ENCODE results near the gene ARHGAP40. TPM values are rescaled to one million over a fixed set of nuclear protein-coding genes. Genes with fewer than 3 reads are reported as not detected.

The ARHGAP40 gene
- total and polyA plus RNA-seq, 2 of the 8 experiments (the other 6 are each of a cell fraction or from before 2014, with no cell fraction given): 0.74 to 1.4 TPM

DNA sequence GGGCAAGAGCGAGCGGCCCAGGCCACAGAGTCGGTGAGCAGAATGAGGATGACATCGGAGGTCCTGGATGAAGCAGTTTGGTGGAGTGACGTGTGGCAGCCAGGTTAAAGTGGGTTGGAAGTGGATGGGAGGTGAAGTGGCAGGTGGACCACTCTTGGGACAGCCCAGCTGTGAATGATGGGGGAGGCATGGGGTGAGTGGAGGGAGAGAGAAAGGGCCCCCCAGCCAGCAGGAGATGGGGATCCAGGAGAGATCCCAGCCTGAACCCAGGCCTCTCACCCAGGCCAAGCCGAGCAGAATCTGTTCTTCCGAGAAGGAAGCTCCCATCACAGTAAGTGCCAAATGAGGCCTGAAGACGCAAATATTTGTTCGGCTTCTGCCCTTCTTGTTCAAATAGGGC, 95.7 kb downstream of the ARHGAP40 start:
- DNase-seq (ENCODE audit: low read depth in 1 of 2, low spot score in 2 of 2) (no peak), FAIRE-seq (no peak)
- H2BK120ac ChIP-seq (replicated peaks; ENCODE audit: low read depth, low read length): no peak overlapping the region
- ChIA-PET POLR2A (ENCODE audit: partially characterized antibody) (interaction anchor here (1.2 kb wide), 1 partner anchor 20 kb away, joined by 3 read pairs; no protein-coding TSS in a partner anchor), CTCF (ENCODE audit: partially characterized antibody) (interaction anchor here (1.2 to 2.3 kb wide), 8 partner anchors 8 to 110 kb away, joined by 3 to 10 read pairs (median 6); partner anchors contain the start of gene SLC32A1)
- H2BK12ac ChIP-seq (ENCODE audit: low read depth, low read length): no peak overlapping the region
- H3K4me3 ChIP-seq (ENCODE audit: extremely low read depth in 1 of 4, insufficient read depth in 2 of 4, low read depth in 3 of 4, low read length in 4 of 4): no peak overlapping the region
- H4K5ac ChIP-seq (ENCODE audit: insufficient read length, low read depth, low read length): no peak overlapping the region
- H2BK5ac ChIP-seq (ENCODE audit: low read depth, low read length): no peak overlapping the region
- H3K9me3 ChIP-seq (ENCODE audit: insufficient read depth in 2 of 2, low read depth in 1 of 2, low read length in 1 of 2): no peaks in the 10 kb centered on the region
- no peak overlapping the region for H3K9ac ChIP-seq (replicated peaks in 1 of 4; ENCODE audit: extremely low read depth in 1 of 4, low read depth in 3 of 4, low read length in 3 of 4)
- H4K20me1 ChIP-seq (replicated peaks in 1 of 2; ENCODE audit: control insufficient read depth in 1 of 2, insufficient read depth in 2 of 2, low read length in 2 of 2): no peaks in the 10 kb centered on the region
- 86% methylated on average over 9 of the region's 9 CpGs; no CpG with 5 or more reads in 1 of the 2 experiments for WGBS, 2 experiments (ENCODE audit: extremely low coverage in 1 of 2, insufficient coverage in 1 of 2, insufficient read length in 1 of 2, insufficient replicate concordance in 2 of 2, low coverage in 1 of 2, low lambda C conversion rate in 2 of 2, missing lambda C conversion rate in 1 of 2)
- H2AK5ac ChIP-seq (ENCODE audit: low read depth, low read length): no peak overlapping the region
- no peak overlapping the region for H4K8ac ChIP-seq (ENCODE audit: extremely low read depth, insufficient read depth, low read length)
- no peaks in the 10 kb centered on the region; a peak in 1 of 7 replicates for H3K27me3 ChIP-seq (replicated peaks in 1 of 4; ENCODE audit: control insufficient read depth in 3 of 4, extremely low read depth in 1 of 4, insufficient read depth in 3 of 4, low read length in 3 of 4)
- H3K79me2 ChIP-seq (ENCODE audit: control insufficient read depth in 1 of 2, insufficient read depth in 2 of 2, low read length in 2 of 2): no peaks in the 10 kb centered on the region
- H3K18ac ChIP-seq (ENCODE audit: extremely low read depth, low read length): no peak overlapping the region
- no peak overlapping the region for H3K56ac ChIP-seq (replicated peaks; ENCODE audit: insufficient read length, low read depth, low read length)
- H2BK15ac ChIP-seq (ENCODE audit: low read length): no peak overlapping the region
- H3K36me3 ChIP-seq (ENCODE audit: control insufficient read depth in 2 of 4, insufficient read depth in 4 of 4, low read length in 3 of 4): no peaks in the 10 kb centered on the region
- no peak overlapping the region for H3K27ac ChIP-seq (ENCODE audit: low read depth, low read length)
- H2AFZ ChIP-seq (ENCODE audit: low read length): no peak overlapping the region
- no peak overlapping the region for H2BK20ac ChIP-seq (ENCODE audit: low read length)
- no peaks in the 10 kb centered on the region for H3K23me2 ChIP-seq (ENCODE audit: low read depth, low read length)
- no peak overlapping the region for H3K4ac ChIP-seq (replicated peaks; ENCODE audit: insufficient read length, low read depth, low read length)
- H3K4me2 ChIP-seq (ENCODE audit: insufficient read depth in 1 of 2, low read depth in 2 of 2, low read length in 2 of 2): no peak overlapping the region
- H4K91ac ChIP-seq (replicated peaks; ENCODE audit: insufficient read length, low read length): no peak overlapping the region
- H3K4me1 ChIP-seq (replicated peaks in 1 of 4; ENCODE audit: control insufficient read depth in 3 of 4, insufficient read depth in 4 of 4, low read length in 3 of 4): peaks cover 0 to 3% (median 1%) of the 10 kb centered on the region in 4 experiments; a peak in 3 of 7 replicates
- H3K79me1 ChIP-seq (ENCODE audit: low read depth, low read length): no peaks in the 10 kb centered on the region
- H3K23ac ChIP-seq (ENCODE audit: insufficient read length): no peak overlapping the region
- H3K14ac ChIP-seq (ENCODE audit: insufficient read length): no peak overlapping the region
- TF ChIP-seq SAP30 (IDR thresholded peaks at IDR 0.05; ENCODE audit: insufficient read depth, insufficient replicate concordance, low read length) (no peak), GABPA (IDR thresholded peaks at IDR 0.05; ENCODE audit: borderline replicate concordance, insufficient read depth, low read length) (no peak), KDM4A (IDR thresholded peaks at IDR 0.05; ENCODE audit: low read depth, low read length, severe bottlenecking) (no peak), FOSL1 (IDR thresholded peaks at IDR 0.05; ENCODE audit: insufficient read depth, low read depth, low read length) (no peak), CTBP2 (IDR thresholded peaks at IDR 0.05; ENCODE audit: borderline replicate concordance, insufficient read depth, insufficient read length, low read length) (no peak), KDM5A (IDR thresholded peaks at IDR 0.05; ENCODE audit: low read length) (no peak), HDAC6 (IDR thresholded peaks at IDR 0.05; ENCODE audit: low read depth, low read length) (no peak), POU5F1 (IDR thresholded peaks at IDR 0.05; ENCODE audit: low read depth, low read length) (no peak), SIX5 (IDR thresholded peaks at IDR 0.05; ENCODE audit: low read depth, low read length) (no peak), KDM1A (IDR thresholded peaks at IDR 0.05; ENCODE audit: borderline replicate concordance, low read length) (no peak), BRCA1 (IDR thresholded peaks at IDR 0.05; ENCODE audit: low read depth, low read length) (no peak), ZNF274 (IDR thresholded peaks at IDR 0.05; ENCODE audit: borderline replicate concordance, extremely low read depth, low read length) (no peak), HDAC2 (IDR thresholded peaks at IDR 0.05; ENCODE audit: borderline replicate concordance in 1 of 2, low read depth in 2 of 2, low read length in 2 of 2) (no peak)

Measured in H1 (cell line).